ENCODE data around the gene PLD4. TPM values are rescaled to one million over a fixed set of nuclear protein-coding genes. Genes with fewer than 3 reads are reported as not detected.

Gene PLD4
- total and polyA plus RNA-seq, 2 of the 8 experiments (the other 6 are each of a cell fraction or from before 2014, with no cell fraction given): 0.05 TPM; not detected in 1

GRCh38 chr14:104887623-104888488 is 36.8 kb upstream of the PLD4 start:
- FAIRE-seq: no peak
- H4K20me1 ChIP-seq (replicated peaks in 1 of 2; ENCODE audit: control insufficient read depth in 1 of 2, insufficient read depth in 2 of 2, low read length in 2 of 2): peaks cover 3 to 5% of the 10 kb centered on the region in 2 experiments

More at GRCh38 chr14:104887623-104888488, 36.8 kb upstream of the PLD4 start:
- H4K8ac ChIP-seq (ENCODE audit: extremely low read depth, insufficient read depth, low read length): 0 out of 2 replicates have a peak overlapping the region, but pooled peaks have one; percentile 51
- H3K9me3 ChIP-seq (ENCODE audit: insufficient read depth in 2 of 2, low read depth in 1 of 2, low read length in 1 of 2): no peaks in the 10 kb centered on the region
- H2AK5ac ChIP-seq (ENCODE audit: low read depth, low read length): no peak overlapping the region
- H3K27me3 ChIP-seq (replicated peaks in 1 of 4; ENCODE audit: control insufficient read depth in 3 of 4, extremely low read depth in 1 of 4, insufficient read depth in 3 of 4, low read length in 3 of 4): no peaks in the 10 kb centered on the region
- no peak overlapping the region for H3K56ac ChIP-seq (replicated peaks; ENCODE audit: insufficient read length, low read depth, low read length)
- WGBS, 2 experiments (ENCODE audit: extremely low coverage in 1 of 2, insufficient coverage in 1 of 2, insufficient read length in 1 of 2, insufficient replicate concordance in 2 of 2, low coverage in 1 of 2, low lambda C conversion rate in 2 of 2, missing lambda C conversion rate in 1 of 2): 93% methylated on average over 25 of the region's 33 CpGs; no CpG with 5 or more reads in 1 of the 2 experiments
- H2BK5ac ChIP-seq (ENCODE audit: low read depth, low read length): no peak overlapping the region
- H2BK120ac ChIP-seq (replicated peaks; ENCODE audit: low read depth, low read length): no peak overlapping the region
- H3K4me1 ChIP-seq (replicated peaks in 1 of 4; ENCODE audit: control insufficient read depth in 3 of 4, insufficient read depth in 4 of 4, low read length in 3 of 4): peaks cover 0 to 3% (median 0%) of the 10 kb centered on the region in 4 experiments; a peak in 2 of 7 replicates
- H3K9ac ChIP-seq (replicated peaks in 1 of 4; ENCODE audit: extremely low read depth in 1 of 4, low read depth in 3 of 4, low read length in 3 of 4): no peak overlapping the region
- no peak overlapping the region for H3K4me3 ChIP-seq (ENCODE audit: extremely low read depth in 1 of 4, insufficient read depth in 2 of 4, low read depth in 3 of 4, low read length in 4 of 4)
- no peak overlapping the region for H2BK15ac ChIP-seq (ENCODE audit: low read length)
- H3K79me1 ChIP-seq (ENCODE audit: low read depth, low read length): no peaks in the 10 kb centered on the region
- H3K23ac ChIP-seq (ENCODE audit: insufficient read length): no peak overlapping the region
- no peak overlapping the region for H2BK20ac ChIP-seq (ENCODE audit: low read length)
- CTCF ChIA-PET (ENCODE audit: partially characterized antibody): no interaction called here
- POLR2A ChIA-PET (ENCODE audit: partially characterized antibody): interaction anchor here (1.5 to 2.7 kb wide), 3 partner anchors 8 to 13 kb away, joined by 4 to 8 read pairs (median 4); no protein-coding TSS in a partner anchor
- H3K14ac ChIP-seq (ENCODE audit: insufficient read length): no peak overlapping the region
- no peak overlapping the region for H4K91ac ChIP-seq (replicated peaks; ENCODE audit: insufficient read length, low read length)
- no peak overlapping the region for H3K4ac ChIP-seq (replicated peaks; ENCODE audit: insufficient read length, low read depth, low read length)
- no peak overlapping the region for H2AFZ ChIP-seq (ENCODE audit: low read length)
- peaks cover 0 to 37% (median 3%) of the 10 kb centered on the region in 4 experiments; a peak in 4 of 8 replicates for H3K36me3 ChIP-seq (ENCODE audit: control insufficient read depth in 2 of 4, insufficient read depth in 4 of 4, low read length in 3 of 4)
- DNase-seq (ENCODE audit: low read depth in 1 of 2, low spot score in 2 of 2): peak in 1 of 2 experiments; percentile 41
- H3K18ac ChIP-seq (ENCODE audit: extremely low read depth, low read length): no peak overlapping the region
- H3K23me2 ChIP-seq (ENCODE audit: low read depth, low read length): peaks cover 12% of the 10 kb centered on the region; the same call in 1 of the 2 replicates
- H3K79me2 ChIP-seq (ENCODE audit: control insufficient read depth in 1 of 2, insufficient read depth in 2 of 2, low read length in 2 of 2): no peaks in the 10 kb centered on the region
- H4K5ac ChIP-seq (ENCODE audit: insufficient read length, low read depth, low read length): no peak overlapping the region
- H2BK12ac ChIP-seq (ENCODE audit: low read depth, low read length): no peak overlapping the region
- H3K4me2 ChIP-seq (ENCODE audit: insufficient read depth in 1 of 2, low read depth in 2 of 2, low read length in 2 of 2): no peak overlapping the region
- no peak overlapping the region for H3K27ac ChIP-seq (ENCODE audit: low read depth, low read length)

All from H1 (cell line).